ENCODE data around the gene MAD1L1.

DNA sequence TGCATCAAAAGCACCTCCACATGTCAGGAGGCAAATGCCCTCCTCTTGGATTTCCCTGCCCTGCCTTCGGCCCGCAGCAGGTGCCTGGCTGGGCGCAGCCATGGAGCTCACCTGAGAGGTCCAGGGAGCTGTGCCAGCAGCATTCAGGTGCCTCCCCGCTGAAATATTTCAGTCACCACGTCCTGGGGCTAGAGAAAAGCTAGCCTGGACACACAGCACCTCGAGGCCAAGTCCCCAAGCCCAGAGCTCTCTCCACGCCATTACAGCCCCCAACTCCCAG, 102.7 kb downstream of the MAD1L1 start:
- TF ChIP-seq, protein P1, sequence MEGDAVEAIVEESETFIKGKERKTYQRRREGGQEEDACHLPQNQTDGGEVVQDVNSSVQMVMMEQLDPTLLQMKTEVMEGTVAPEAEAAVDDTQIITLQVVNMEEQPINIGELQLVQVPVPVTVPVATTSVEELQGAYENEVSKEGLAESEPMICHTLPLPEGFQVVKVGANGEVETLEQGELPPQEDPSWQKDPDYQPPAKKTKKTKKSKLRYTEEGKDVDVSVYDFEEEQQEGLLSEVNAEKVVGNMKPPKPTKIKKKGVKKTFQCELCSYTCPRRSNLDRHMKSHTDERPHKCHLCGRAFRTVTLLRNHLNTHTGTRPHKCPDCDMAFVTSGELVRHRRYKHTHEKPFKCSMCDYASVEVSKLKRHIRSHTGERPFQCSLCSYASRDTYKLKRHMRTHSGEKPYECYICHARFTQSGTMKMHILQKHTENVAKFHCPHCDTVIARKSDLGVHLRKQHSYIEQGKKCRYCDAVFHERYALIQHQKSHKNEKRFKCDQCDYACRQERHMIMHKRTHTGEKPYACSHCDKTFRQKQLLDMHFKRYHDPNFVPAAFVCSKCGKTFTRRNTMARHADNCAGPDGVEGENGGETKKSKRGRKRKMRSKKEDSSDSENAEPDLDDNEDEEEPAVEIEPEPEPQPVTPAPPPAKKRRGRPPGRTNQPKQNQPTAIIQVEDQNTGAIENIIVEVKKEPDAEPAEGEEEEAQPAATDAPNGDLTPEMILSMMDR (IDR thresholded peaks at IDR 0.05; ENCODE audit: borderline replicate concordance, extremely low read depth, low read length, poor library complexity, severe bottlenecking): no peak
- no peak for TF ChIP-seq EZH2 (IDR thresholded peaks at IDR 0.05; ENCODE audit: borderline replicate concordance, low read depth, low read length, severe bottlenecking)

Measured in DND-41 (cell line).